Measurements from ENCODE around the gene ACOT9. TPM values are rescaled to one million over a fixed set of nuclear protein-coding genes. Genes with fewer than 3 reads are reported as not detected.
A peak's percentile ranks its signal among the peaks of the same experiment; 100 is the strongest.

The ACOT9 gene
- total RNA-seq (10 to 100 TPM; 29.4 to 43.1 (median 37.9) TPM), polyA plus RNA-seq (10 to 100 TPM; 25.7 to 46.9 (median 39.2) TPM)
- long read RNA-seq, donor 1, transcript ACOT9-204 (16 exons, 3,117 nt) = minor isoform, 6 of 14 reads
- long read RNA-seq, donor 1, transcript ACOT9-203 (6 exons, 1,295 nt) = major isoform, 7 of 14 reads
- long read RNA-seq, donor 1, partial matches to known transcripts = 0 of 14 reads
- long read RNA-seq, donor 1, other reads (novel, unspliced or antisense) = 0 of 14 reads
- long read RNA-seq, donor 2, partial matches to known transcripts = 0 of 10 reads
- long read RNA-seq, donor 2, other reads (novel, unspliced or antisense) = 0 of 10 reads

- WGBS, 5 donors = 1 to 47% (median 1%) methylated on average over 19 to 73 of the region's 73 CpGs
Measured at GRCh38 chrX:23742697-23743622, at the start of gene ACOT9. ACOT9 (minus strand) TSS chrX:23743276; CDS start chrX:23743144, 132 bp downstream.

DNA sequence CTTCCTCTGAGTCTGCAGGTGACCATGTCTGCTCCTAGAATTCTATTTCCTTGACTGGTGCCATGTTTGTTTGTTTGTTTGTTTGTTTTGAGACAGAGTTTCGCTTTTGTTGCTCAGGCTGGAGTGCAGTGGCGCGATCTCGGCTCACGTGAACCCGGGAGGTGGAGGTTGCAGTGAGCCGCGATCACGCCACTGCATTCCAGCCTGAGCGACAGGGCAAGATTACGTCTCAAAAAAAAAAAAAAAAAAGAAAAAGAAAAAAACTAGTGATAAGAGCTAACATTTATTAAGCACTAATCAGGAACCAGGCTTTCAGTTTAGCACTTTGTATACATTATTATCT lies 47.0 kb upstream of the ACOT9 start:
- peaks cover 0 to 14% (median 7%) of the 10 kb centered on the region in 6 donors for H3K36me3 ChIP-seq
- intact Hi-C loops (cut with DNase I; ENCODE audit: low total_unique reads) = no loop called here
- peak overlapping the region in 2 of 8 donors; percentile 59 to 65 for H3K27ac ChIP-seq
- H3K4me3 ChIP-seq = no peak overlapping the region
- WGBS, 5 donors = 91 to 100% (median 94%) methylated on average over 9 to 11 of the region's 11 CpGs
- no peaks in the 10 kb centered on the region for H3K27me3 ChIP-seq (replicated peaks in 1 of 7)
- no peaks in the 10 kb centered on the region for H3K9me3 ChIP-seq
- peaks cover 2 to 8% (median 7%) of the 10 kb centered on the region in 6 donors for H3K4me1 ChIP-seq
- no peak for TF ChIP-seq POLR2AphosphoS5 (IDR thresholded peaks at IDR 0.05)
- TF ChIP-seq POLR2A (IDR thresholded peaks at IDR 0.05) = no peak
- TF ChIP-seq, protein P1, sequence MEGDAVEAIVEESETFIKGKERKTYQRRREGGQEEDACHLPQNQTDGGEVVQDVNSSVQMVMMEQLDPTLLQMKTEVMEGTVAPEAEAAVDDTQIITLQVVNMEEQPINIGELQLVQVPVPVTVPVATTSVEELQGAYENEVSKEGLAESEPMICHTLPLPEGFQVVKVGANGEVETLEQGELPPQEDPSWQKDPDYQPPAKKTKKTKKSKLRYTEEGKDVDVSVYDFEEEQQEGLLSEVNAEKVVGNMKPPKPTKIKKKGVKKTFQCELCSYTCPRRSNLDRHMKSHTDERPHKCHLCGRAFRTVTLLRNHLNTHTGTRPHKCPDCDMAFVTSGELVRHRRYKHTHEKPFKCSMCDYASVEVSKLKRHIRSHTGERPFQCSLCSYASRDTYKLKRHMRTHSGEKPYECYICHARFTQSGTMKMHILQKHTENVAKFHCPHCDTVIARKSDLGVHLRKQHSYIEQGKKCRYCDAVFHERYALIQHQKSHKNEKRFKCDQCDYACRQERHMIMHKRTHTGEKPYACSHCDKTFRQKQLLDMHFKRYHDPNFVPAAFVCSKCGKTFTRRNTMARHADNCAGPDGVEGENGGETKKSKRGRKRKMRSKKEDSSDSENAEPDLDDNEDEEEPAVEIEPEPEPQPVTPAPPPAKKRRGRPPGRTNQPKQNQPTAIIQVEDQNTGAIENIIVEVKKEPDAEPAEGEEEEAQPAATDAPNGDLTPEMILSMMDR (IDR thresholded peaks at IDR 0.05 in 8 of 11, conservative IDR thresholded peaks at IDR 0.05 in 3 of 11) = no peak
- DNase-seq = no peak

More at GRCh38 chrX:23742697-23743622, at the start of gene ACOT9:
- no peaks in the 10 kb centered on the region for H3K27me3 ChIP-seq (replicated peaks in 1 of 7)
- DNase-seq = peak; percentile 94
- H3K36me3 ChIP-seq = no peaks in the 10 kb centered on the region
- H3K27ac ChIP-seq = peak within 1 kb of the TSS; percentile 30 to 93 (median 90)
- H3K4me1 ChIP-seq = peaks cover 0 to 23% (median 2%) of the 10 kb centered on the region in 6 donors
- intact Hi-C loops (cut with DNase I; ENCODE audit: low total_unique reads) = no loop called here
- H3K4me3 ChIP-seq = peak within 1 kb of the TSS; percentile 48 to 84 (median 70)
- TF ChIP-seq POLR2A (IDR thresholded peaks at IDR 0.05) (peak in 1 of 3 donors; percentile 7), POLR2AphosphoS5 (IDR thresholded peaks at IDR 0.05) (peak; percentile 90 to 95 (median 91))
- TF ChIP-seq, protein P1 (IDR thresholded peaks at IDR 0.05 in 8 of 11, conservative IDR thresholded peaks at IDR 0.05 in 3 of 11) = peak in 1 of 11 experiments; percentile 20
- H3K9me3 ChIP-seq = no peaks in the 10 kb centered on the region

GRCh38 chrX:23789386-23790154 lies 46.5 kb upstream of the ACOT9 start:
- intact Hi-C loops (cut with DNase I; ENCODE audit: low total_unique reads) = no loop called here
- peaks cover 0 to 19% (median 7%) of the 10 kb centered on the region in 6 donors for H3K36me3 ChIP-seq
- DNase-seq = no peak
- no peak for TF ChIP-seq POLR2A (IDR thresholded peaks at IDR 0.05)
- TF ChIP-seq POLR2AphosphoS5 (IDR thresholded peaks at IDR 0.05) = no peak
- TF ChIP-seq, protein P1 (IDR thresholded peaks at IDR 0.05 in 8 of 11, conservative IDR thresholded peaks at IDR 0.05 in 3 of 11) = no peak
- H3K4me3 ChIP-seq = no peak overlapping the region
- H3K27me3 ChIP-seq (replicated peaks in 1 of 7) = no peaks in the 10 kb centered on the region
- no peaks in the 10 kb centered on the region for H3K9me3 ChIP-seq
- H3K4me1 ChIP-seq = peaks cover 6 to 14% (median 11%) of the 10 kb centered on the region in 6 donors
- H3K27ac ChIP-seq = peak overlapping the region in 3 of 8 donors; percentile 4 to 65 (median 59)
- 82 to 93% (median 85%) methylated on average over 8 of the region's 8 CpGs for WGBS, 5 donors
